NAMALWA (cell line): ENCODE measurements around the gene FAM120A.

Experiments
- DNase-seq: peaks from one replicate; pipeline ENCODE4 v3.0.0-alpha.2; 2015; ENCODE audit warnings: low spot score

FAM120A gene

DNA sequence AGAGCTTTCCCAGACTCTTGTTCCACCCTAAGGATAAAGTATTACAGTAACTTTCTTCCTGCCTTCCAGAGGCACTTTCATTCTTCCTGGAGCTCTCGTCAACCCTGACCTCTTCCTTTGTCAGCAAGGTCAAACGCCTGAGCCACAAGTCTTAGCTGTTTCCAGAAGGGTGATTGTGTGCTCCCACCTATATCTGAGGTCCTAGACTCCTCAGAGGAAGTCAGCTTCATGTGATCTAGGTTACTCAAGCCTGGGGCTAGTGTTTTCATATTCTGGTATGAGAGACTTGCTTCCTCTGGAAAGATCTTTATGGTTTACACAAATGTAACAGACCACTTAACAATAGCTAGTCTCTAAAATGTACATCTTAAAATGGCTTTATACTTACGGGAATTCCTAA lies 5.4 kb upstream of the FAM120A start:
- no peak for DNase-seq

DNA sequence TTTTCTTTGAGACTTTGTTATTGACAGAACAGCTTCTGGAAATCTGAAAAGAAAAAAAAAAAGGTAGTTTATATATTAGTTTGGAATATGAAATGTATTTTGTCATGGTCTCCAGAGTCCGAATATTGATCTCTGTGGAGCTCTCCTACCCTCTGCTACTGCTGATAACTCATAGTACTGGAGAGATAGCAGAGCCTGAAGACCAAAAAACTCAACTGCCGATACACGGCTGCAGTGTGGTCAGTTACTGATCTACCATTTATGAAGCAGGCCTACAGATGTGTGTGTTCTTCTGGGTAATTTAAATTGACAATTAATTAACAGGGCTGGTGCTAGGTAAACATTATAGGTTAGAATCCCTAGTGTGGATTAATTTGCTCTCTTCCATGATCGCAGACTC lies 3.8 kb upstream of the FAM120A start:
- DNase-seq = no peak

DNA sequence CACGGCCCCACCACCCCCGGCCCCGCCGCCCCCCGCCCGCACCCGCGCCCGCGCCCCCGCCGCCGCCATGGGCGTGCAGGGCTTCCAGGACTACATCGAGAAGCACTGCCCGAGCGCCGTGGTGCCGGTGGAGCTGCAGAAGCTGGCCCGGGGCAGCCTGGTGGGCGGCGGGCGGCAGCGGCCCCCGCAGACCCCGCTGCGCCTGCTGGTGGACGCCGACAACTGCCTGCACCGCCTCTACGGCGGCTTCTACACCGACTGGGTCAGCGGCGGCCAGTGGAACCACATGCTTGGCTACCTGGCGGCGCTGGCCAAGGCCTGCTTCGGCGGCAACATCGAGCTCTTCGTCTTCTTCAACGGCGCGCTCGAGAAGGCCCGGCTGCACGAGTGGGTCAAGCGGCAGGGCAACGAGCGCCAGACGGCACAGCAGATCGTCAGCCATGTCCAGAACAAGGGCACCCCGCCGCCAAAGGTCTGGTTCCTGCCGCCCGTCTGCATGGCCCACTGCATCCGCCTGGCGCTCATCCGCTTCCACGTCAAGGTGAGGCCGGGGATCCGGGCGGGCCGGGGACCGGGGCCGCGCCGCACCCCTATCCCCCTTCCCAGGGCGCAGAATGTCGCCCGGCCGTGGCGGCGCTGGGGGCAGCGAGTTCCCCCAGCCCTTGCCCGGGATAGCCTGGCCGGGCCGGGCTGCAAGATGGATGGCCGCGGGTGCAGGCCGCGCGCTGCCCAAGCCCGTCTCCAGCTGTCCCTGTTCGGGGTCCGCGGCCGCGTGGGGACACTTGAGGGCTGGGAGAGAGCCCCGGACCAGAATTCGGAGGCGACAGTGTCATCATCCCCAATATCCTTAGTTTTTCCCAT lies 594 bp downstream of the FAM120A start:
- DNase-seq = peak; percentile 50

DNA sequence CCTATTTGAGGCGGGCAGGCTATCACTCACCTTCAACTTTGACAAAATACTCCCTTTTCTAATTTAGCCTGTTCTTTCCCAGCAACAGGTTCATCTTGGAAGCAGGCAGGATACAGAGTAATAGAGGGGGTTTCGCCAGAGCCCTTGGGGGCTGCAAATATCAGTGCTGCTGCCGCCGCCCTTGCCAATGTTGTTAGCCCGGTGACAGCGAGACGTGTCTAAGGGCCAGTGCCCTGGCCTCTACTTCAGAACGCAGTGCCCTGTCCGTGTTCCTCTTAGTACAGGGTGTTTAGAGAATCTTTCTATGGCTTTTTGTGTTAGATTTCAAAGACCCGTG lies 1.2 kb downstream of the FAM120A start:
- DNase-seq = no peak

DNA sequence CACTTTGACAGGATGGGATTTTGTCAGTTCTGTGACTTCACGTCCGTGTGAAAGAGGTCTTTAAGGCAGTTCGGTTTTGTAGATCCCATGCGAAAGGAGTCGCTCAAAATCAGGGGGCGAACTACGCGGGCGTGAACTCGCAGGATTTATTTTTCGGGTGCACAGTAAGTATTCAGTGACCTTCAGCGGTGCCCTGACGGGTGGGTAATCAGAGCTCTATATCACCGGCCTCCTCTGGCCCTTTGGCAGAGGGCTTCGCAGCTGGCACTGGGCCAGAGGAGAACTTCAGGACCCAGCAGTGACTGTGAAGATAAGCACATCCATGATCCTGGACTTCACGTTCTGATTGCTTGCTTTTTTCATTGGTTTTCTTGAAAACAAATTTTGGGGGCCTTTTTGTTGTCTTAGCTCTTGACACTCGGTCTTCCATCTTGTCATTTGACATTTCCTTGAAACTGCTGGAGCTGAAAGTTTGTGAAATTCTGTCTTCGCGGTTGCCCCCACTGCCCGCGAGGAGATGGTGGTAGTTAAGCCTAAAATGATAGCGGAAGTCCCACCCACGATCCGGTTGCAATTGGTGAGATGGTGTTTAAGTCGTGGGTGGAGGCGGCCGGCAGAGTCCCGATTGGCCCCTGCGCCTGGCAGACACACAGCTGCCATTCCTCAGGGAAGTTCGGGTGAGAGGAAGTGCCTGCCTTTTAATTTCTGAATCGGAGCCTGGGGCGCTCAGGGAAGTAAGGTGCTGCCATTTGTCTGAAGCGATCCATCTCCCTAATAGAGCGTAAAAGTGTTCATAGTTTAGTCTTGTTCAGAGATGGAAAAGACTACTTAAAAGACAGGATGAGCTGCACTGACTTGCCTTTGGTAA lies 1.8 kb downstream of the FAM120A start, which contains the start of gene FAM120AOS:
TSS of gene FAM120AOS (minus strand) at position 535 of the 868 bp plus-strand sequence. CDS start 872 bp downstream, outside the sequence.
- peak; percentile 95 for DNase-seq

DNA sequence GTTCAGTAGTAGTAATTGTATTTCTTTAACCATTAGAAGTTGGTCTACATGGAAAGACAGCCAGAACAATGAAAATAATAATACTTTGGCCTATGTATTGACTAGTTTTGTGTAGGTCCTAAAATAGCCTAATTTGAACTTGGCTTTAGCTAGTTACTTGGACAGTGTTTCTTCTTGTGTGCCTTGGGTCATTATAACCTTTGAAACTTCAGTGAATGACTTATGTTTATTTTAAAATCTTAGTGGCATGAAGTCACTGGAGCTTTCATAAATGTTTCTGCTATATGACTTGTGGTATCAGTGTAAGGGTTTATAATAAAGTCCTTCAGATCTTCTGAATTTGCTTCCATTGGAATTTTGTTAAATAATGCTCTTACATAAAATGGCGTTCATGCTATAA lies 4.5 kb downstream of the FAM120A start:
- no peak for DNase-seq

DNA sequence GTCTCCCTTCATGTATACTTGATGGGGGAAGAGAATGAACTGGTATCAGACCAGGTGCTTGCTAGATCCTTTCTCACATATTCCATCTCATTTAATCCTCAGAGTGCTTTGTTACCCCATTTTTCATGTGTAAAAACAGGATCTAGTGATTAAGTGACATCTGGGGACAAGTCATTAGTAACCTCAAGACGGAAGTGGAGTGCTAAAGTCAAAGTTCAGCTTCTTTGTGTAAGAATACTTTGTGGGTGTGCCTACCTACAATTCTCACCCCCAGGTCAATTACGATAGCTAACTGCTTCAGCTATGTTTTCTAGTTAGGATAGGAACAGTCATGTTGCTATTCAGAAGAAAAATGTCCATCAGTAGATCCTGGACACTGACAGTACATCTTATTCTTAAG lies 5.0 kb downstream of the FAM120A start:
- DNase-seq = no peak

DNA sequence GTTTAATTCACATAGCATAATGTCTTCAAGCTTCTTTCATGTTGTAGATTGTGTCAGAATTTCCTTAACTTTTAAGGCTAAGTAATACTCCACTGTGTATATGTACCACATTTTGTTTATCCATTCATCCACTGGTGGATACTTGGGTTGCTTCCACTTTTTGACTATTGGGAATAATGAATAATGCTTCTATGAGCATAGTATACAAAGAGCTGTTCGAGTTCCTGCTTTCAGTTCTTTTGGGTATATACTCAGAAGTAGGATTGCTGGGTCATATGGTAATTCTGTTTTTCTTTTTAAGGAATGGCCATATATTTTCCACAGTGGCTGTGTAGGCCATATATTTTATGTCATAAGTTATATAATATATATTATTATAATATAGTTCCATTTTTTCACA lies 5.5 kb downstream of the FAM120A start:
- no peak for DNase-seq

DNA sequence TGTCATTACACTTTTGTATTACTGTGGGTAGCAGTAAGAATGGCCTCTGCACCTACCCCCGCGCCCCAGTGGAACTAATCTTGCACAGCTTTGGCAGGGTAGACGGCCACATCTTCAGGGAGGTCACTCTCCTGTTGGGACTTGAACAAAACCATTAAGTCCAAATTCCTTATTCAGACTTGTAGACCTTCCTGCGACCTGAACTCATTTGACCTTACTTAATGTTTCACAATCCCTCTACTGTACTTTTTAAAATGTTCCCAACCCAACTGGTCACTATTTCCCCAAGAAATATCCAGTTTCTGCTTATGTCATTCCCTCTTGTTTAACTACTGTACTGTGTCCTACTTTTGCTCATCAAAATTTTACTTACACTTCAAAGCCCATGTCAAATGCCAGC lies 7.2 kb downstream of the FAM120A start:
- no peak for DNase-seq

DNA sequence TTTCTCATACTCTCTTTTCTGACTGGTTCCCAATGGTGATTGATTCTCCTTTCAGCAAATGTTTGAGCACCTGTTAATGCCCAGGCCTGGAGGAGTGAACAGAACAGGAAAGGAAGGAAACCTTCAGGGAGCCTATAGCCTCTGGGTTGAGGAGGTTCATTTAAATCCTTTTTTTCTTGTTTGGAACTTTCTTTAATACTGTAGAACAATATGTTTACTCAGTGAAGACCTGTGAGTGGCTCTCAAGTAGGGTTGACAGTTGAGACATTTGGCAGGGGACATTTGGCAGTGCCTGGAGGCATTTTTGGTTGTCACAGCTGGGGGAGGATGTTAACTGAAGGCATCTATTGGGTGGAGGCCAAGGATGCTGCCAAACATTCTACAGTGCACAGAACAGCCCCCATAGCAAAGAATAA lies 8.0 kb downstream of the FAM120A start:
- no peak for DNase-seq

DNA sequence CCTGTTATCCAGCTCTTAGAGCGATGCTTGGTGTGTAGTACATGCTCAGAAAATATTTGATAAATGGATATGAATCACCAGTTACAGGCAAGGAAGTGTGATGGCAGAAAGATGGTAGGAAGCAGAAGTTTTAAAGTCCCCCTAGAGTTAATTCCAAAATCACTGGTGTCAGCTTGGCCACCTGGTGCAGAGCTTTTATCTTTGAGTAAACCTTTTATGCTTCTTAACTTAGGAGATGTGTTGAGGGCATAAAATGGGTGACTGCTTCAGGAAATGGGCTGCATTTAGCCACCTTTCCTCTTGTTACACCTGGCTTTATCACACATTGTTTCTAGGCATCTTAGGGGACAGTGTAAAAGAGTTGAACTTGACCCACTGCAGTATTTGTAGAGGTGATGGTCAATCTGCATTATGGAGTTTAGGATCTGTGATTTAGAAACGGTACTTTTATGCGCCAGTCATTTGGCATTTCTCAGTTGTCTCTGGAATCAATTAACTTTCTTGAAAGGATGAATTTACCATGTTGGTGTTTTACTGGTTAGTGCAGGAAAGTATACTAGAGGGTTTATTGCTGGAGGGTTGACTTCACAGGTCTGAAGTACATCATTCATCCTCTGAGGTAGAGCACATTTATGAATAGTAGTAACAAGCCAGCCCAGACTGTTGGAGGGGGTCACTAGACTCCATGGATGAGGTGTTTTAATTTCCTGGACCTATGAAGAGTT lies 9.4 kb downstream of the FAM120A start:
- DNase-seq = peak; percentile 47

DNA sequence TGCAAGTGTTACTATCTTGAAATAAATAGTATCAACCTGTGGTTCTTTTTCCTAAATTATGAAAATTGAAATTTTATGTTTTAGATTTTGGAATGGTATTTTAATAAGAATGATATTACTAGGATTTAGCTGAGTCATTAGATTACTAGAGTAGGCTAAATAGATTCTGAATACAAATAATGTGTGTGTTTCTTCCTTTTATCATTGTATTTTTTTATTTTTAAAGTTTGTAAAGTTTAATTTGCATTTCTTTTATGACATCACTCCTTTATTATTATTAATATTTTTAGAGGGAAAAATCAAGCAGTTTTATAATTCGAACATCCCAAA lies 9.9 kb downstream of the FAM120A start:
- no peak for DNase-seq

DNA sequence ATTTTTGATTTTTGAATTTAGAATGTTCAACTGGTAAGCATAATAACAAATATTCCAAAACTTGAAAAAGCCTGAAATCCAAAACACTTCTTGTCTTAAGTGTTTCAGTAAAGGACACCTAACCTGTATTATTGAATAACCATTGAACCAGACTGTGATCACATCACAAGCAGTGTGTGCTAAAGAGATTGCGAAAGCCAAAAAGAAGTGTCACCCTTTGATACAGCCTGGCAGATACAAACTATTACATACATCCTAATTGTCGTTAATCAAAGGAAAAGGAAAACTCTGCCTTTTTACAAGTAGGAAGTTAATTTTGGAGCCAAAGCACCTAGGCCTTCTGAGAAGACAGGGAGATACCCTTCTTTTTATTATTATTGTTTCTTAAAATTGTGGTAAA lies 10.3 kb downstream of the FAM120A start:
- no peak for DNase-seq

DNA sequence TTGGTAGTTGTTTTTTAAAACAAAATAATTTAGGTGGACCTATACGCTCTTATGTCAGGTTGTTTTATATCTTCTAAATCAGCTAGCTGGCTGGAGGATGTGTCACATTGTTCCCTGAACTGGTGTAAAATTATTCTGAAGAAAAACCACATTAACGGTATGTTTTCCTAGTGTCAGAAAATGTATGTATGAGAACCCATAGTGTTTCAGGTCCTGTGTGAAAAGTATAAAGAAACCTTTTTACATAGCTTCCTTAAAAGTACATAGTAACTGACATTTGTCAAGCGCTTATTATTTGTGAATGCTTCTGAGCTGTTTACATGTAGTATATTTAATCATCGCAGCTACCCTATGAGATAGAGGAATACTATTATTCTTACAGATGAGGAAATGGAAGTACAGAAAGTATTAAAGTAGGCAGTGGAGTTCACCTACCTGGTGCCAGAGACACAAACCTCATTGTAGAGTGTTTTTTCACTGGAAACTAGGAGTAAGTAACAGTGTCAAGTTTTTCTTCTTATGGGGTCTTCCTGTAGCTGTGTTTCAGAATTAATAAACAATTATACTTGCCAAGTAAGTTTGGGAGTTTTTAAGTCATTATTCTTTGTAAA lies 12.3 kb downstream of the FAM120A start:
- peak; percentile 32 for DNase-seq

DNA sequence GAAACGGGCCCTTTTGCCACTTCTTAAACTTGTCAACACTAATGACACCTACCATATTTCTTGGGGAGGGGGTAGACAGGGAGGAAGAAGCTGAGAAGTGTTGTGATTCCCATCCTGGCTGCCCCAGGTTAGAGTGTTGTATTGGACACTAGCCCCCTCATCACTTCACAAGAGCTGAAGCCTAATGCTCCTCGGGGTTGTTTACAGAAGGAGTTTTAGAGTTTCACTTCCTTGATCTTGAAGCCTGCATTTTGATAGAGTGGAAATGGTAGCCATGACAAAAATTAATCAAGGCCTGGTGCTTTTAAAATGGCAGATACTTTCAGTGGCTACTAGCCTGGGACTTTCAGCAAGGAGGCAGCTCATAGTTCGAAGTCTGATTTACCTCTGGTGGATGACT lies 12.9 kb downstream of the FAM120A start:
- DNase-seq = peak; percentile 85

DNA sequence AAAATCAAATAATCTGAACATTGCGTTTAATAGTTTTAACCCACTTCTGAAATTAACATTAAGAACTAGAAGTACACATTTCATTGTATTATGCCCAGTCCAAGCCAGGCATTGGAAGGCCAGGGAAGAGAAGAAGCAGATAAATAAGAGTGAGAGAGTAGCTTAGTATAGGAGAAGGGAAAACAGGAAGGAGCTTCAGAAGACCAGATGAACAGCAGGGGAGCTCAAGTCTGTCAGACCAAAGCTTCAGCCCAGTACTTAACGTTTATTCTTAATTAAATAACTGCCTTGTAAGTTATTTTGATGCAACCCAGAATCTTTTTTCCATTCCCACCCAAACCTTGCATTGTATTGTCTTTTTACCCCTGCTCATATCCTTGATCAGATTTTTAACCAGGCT lies 13.4 kb downstream of the FAM120A start:
- DNase-seq = peak; percentile 41

DNA sequence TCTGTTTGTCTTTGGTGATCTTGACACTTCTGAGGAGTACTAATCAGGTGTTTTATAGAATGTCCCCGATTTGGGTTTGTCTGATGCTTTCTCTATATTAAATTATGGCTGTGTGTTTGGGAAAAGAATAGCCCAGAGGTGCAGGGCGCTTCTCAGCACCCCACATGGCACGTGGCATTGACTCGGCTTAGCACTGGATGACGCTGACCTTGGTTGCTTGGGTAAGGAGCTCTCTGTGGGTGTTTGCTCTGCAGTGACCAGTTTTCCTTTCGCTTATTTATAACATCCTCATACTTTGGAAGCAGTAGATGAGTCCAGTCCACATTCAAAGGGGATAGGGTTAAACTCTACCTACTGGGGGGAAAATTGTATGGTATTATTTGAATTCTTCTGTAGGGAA lies 14.4 kb downstream of the FAM120A start:
- no peak for DNase-seq

DNA sequence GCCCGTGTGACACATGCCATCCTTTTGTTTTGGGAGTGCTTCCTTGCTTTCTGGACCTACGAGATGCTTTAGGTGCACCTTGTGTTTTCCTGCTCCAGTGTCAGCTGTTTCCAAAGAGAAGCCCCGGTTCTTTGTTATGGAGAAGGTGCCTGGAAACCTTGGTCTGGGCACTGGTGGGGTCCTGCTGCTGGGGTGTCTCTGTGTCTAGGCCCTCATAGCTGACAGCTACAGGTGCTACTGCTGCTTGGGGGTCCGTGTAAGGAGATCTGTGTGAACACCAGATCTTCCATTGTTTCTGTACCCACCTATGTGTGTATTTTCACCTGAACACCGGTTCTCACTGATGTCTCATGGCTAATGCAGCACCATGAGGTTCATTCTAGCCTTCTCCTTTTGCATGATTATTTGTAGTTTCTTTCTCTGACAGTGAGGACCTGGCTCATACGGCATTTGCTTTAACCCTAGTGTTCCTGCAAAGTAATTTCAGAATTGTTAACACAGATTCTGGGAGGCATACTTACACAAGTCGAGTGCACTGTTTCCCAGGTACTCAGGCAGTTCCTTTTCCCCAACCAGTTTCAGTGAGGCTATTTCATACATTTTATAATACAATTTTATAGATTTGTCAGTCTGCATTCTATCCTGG lies 15.1 kb downstream of the FAM120A start:
- DNase-seq = no peak

DNA sequence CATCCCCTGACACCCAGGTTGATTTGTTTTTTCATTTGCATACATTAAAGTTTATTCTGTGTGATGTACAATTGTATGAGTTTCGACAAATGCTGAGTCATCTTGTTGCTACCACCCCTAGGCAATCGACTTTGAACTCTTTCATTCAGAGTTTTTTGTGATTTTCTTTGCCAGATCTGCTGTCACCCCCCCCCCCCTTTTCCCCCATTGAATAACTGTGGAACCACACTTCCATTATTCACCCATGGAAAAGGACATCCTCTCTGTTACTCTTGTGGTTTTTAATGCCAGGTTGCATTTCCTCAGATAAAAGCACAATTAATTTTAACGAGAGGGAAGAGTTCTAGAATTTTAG lies 15.6 kb downstream of the FAM120A start:
- DNase-seq = no peak

DNA sequence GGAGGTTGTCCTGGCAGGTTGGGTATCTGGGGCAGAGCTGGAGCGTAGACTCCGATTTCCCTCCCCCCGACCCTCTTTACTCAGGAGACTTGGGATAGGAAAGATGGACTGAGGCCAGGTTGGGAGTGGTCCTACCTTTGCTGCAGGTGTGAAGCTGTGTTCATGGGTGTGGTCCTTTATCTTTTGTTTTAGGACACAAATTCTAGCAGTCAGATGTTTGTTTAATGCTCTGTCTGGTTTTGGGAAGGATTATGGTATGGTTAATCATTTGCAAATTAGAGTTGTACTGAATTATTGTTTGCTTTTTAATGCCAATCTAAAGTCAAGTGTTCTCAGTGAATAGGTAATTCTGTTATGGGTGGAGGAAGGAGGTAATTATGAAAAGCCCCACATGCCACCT lies 16.0 kb downstream of the FAM120A start:
- DNase-seq = no peak

DNA sequence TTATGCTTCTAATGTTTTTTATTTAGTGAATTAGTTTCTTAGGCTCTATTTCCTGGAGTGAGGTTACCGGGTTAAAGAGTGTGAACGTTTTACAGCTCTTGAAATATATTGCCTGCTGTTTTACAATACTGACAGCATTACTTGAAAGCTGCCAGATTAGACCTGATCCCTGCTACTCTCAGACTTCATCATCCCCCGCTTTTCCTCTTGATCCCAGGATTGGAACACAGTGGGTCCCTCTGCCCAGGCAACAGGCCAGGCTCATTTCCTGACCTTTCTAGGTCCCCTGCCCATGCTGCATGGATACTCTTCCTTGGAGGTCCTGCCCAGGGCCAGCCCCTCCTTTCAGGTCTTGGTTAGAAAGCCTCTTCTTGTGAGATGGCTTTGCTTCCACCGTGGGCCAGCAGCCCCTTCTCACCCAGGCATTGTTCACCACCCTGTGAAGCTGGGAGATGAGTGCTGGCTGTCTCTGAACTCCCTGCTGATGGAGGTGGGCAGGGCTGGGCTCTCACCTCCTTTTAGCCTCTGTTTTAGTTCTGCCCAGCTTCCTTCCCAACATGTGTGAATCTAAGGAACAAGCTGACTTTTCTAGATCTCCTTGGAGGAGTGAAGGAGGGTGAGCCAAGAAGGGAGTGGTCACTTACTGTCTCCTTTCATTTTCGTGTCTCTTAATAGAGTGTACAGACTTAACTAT lies 17.4 kb downstream of the FAM120A start:
- no peak for DNase-seq
